Endothelial cell of umbilical vein (primary cell): ENCODE measurements around the gene NUDT13. TPM values are rescaled to one million over a fixed set of nuclear protein-coding genes. Genes with fewer than 3 reads are reported as not detected.

Experiments
- BruUV-seq: library from RNA; stranded (reverse); fragments of 400-500 nt; replicated peaks from 2 replicates; lab custom pipeline; 2021; lab: Mats Ljungman, UMichigan
- CTCF ChIA-PET: fragments of 300-600, 350-600 bp; sonication (Branson Sonifier 250); formaldehyde crosslinking; loops from one replicate; lab custom pipeline; 2021; ENCODE audit warnings: antibody characterized with exemption, inconsistent platforms; lab: Charles Lee
- POLR2A ChIA-PET: fragments of 300-600, 350-600 bp; sonication (Branson Sonifier 250); formaldehyde crosslinking; loops from one replicate; lab custom pipeline; 2021; ENCODE audit warnings: antibody characterized with exemption, inconsistent platforms; lab: Charles Lee
- DNase-seq: peaks from one replicate; pipeline ENCODE4 v3.0.0-alpha.2; 2011; ENCODE audit warnings: low read depth, low spot score
- FAIRE-seq: peaks from 2 replicates; lab custom pipeline; 2011; peaks lifted over from hg19 to GRCh38; lab: Jason Lieb, UNC
- H2AFZ ChIP-seq: 2 replicates; pipeline ENCODE4 v1.6.0; 2012; ENCODE audit warnings: low read depth, low read length, control low read depth, inconsistent platforms
- H3K27ac ChIP-seq: 2 replicates; pipeline ENCODE4 v1.5.1; 2011; ENCODE audit warnings: low read depth, mild to moderate bottlenecking, control low read depth, low read length, moderate library complexity; ENCODE audit not compliant: insufficient read depth
- H3K27me3 ChIP-seq, 2 experiments: 2 replicates each; pipeline versions ENCODE4 v1.6.0 to v1.6.1; 2011; ENCODE audit warnings: low read length in 2 of 2, mixed read lengths in 1 of 2; ENCODE audit not compliant: control insufficient read depth in 2 of 2, insufficient read depth in 2 of 2
- H3K36me3 ChIP-seq, 2 experiments: 2 replicates in 1 of 2; 3 replicates in 1 of 2; pipeline ENCODE4 v1.5.1; 2011; ENCODE audit warnings: low read length in 2 of 2, mild to moderate bottlenecking in 1 of 2, moderate library complexity in 1 of 2; ENCODE audit not compliant: control insufficient read depth in 2 of 2, insufficient read depth in 2 of 2; ENCODE audit errors: extremely low read depth in 1 of 2
- H3K4me1 ChIP-seq: 3 replicates; pipeline ENCODE4 v1.5.1; 2011; ENCODE audit warnings: mild to moderate bottlenecking, low read length; ENCODE audit not compliant: control insufficient read depth, insufficient read depth; ENCODE audit errors: extremely low read depth
- H3K4me2 ChIP-seq: 2 replicates; pipeline ENCODE4 v1.6.1; 2011; ENCODE audit warnings: low read length, control low read depth, mixed read lengths; ENCODE audit not compliant: insufficient read depth
- H3K4me3 ChIP-seq, 3 experiments: fragments of 200-600 bp in 1 of 3; sonication (generic), shearing (Covaris generic) in 1 of 3; replicated peaks in 1 of 3; 2 replicates each; pipeline ENCODE4 v1.5.1; 2011 to 2016; ENCODE audit warnings: control low read depth in 3 of 3, low read length in 3 of 3, mild to moderate bottlenecking in 2 of 3, inconsistent platforms in 1 of 3, low read depth in 1 of 3, moderate library complexity in 1 of 3; ENCODE audit not compliant: insufficient read depth in 1 of 3
- H3K79me2 ChIP-seq: 2 replicates; pipeline ENCODE4 v1.6.0; 2012; ENCODE audit warnings: low read length, inconsistent platforms; ENCODE audit not compliant: control insufficient read depth, insufficient read depth
- H3K9ac ChIP-seq: replicated peaks from 2 replicates; pipeline ENCODE3; 2011; ENCODE audit warnings: low read length, control low read depth; ENCODE audit not compliant: insufficient read depth; ENCODE audit errors: extremely low read depth
- H3K9me1 ChIP-seq: replicated peaks from 3 replicates; pipeline ENCODE4 v1.6.0; 2011; ENCODE audit warnings: mild to moderate bottlenecking, low read length; ENCODE audit not compliant: control insufficient read depth, insufficient read depth; ENCODE audit errors: extremely low read depth
- H3K9me3 ChIP-seq: replicated peaks from 2 replicates; pipeline ENCODE4 v1.5.1; 2012; ENCODE audit warnings: low read length, inconsistent platforms; ENCODE audit not compliant: control insufficient read depth, insufficient read depth
- H4K20me1 ChIP-seq: replicated peaks from 2 replicates; pipeline ENCODE3; 2011; ENCODE audit warnings: mild to moderate bottlenecking, low read length; ENCODE audit not compliant: control insufficient read depth, insufficient read depth; ENCODE audit errors: extremely low read depth
- EZH2 ChIP-seq: IDR thresholded peaks from 2 replicates; pipeline ENCODE4 v1.6.1; 2012; ENCODE audit warnings: borderline replicate concordance, low read depth, mild to moderate bottlenecking, moderate library complexity, low read length, inconsistent platforms; ENCODE audit not compliant: severe bottlenecking
- FOS ChIP-seq: IDR thresholded peaks from 2 replicates; pipeline ENCODE4 v1.6.1; 2011; ENCODE audit warnings: mild to moderate bottlenecking, low read length, moderate library complexity, borderline replicate concordance; ENCODE audit not compliant: insufficient read depth
- GATA2 ChIP-seq: IDR thresholded peaks from 2 replicates; pipeline ENCODE4 v1.7.0; 2011; ENCODE audit warnings: low read depth, mild to moderate bottlenecking, moderate library complexity, mixed read lengths, low read length; ENCODE audit not compliant: insufficient read length, insufficient read depth
- JUN ChIP-seq: IDR thresholded peaks from 2 replicates; pipeline ENCODE4 v1.6.1; 2011; ENCODE audit warnings: borderline replicate concordance, low read depth; ENCODE audit not compliant: insufficient read length, insufficient read depth
- MYC ChIP-seq: IDR thresholded peaks from one replicate; pipeline ENCODE4 v1.6.1; 2011; ENCODE audit warnings: mild to moderate bottlenecking, low read depth, low read length
- POLR2A ChIP-seq: IDR thresholded peaks from 2 replicates; pipeline ENCODE4 v1.6.1; 2012; ENCODE audit warnings: low read depth, mild to moderate bottlenecking, control low read depth, low read length
- POLR2AphosphoS5 ChIP-seq: IDR thresholded peaks from 2 replicates; pipeline ENCODE4 v1.6.1; 2012; ENCODE audit warnings: low read depth, mild to moderate bottlenecking, control low read depth, low read length, moderate library complexity; ENCODE audit not compliant: insufficient read depth
- dilution Hi-C: fragments of 300-500 bp; cut with MboI; formaldehyde crosslinking; loops from one replicate; pipeline ENCODE4 v1.15.0; 2019; ENCODE audit warnings: low sequenced_read_pairs; ENCODE audit not compliant: extremely low pct_ligation_motif_present
- intact Hi-C: fragments of 100-400 bp; cut with micrococcal nuclease; formaldehyde crosslinking; loops from one replicate; pipeline ENCODE4 v1.10.0; 2022
- polyA plus RNA-seq, 4 experiments: library from polyadenylated mRNA; depleted of rRNA in 3 of 4; stranded (reverse) in 3 of 4; unstranded in 1 of 4; fragments of >200 nt; gene quantifications; 2 replicates each; pipeline versions ENCODE4 v1.2.1 to v1.2.3, GENCODE V29; 2011 to 2012; ENCODE audit warnings: missing spikeins in 1 of 4
- total RNA-seq: library from RNA; stranded (reverse); gene quantifications from 2 replicates; pipeline ENCODE4 v1.2.3, GENCODE V29; 2021
- TF ChIP-seq, protein P1 (sequence below), 2 donors: IDR thresholded peaks; 1 replicate in 1 of 2; 2 replicates in 1 of 2; pipeline ENCODE4 v1.5.1; 2011; ENCODE audit warnings: low read length in 2 of 2, mild to moderate bottlenecking in 2 of 2, moderate library complexity in 2 of 2, control low read depth in 1 of 2, inconsistent platforms in 1 of 2, low read depth in 1 of 2; ENCODE audit not compliant: insufficient read depth in 1 of 2; ENCODE audit errors: extremely low read depth in 1 of 2

The NUDT13 gene
- total and polyA plus RNA-seq, 2 donors (not counting 3 experiments of a cell fraction or from before 2014, with no cell fraction given): 1.6 to 2.3 TPM

- Histone ChIP-seq H3K27ac (no peak overlapping the region), H3K4me1 (no peaks in the 10 kb centered on the region), H3K9me1 (no peaks in the 10 kb centered on the region), H3K9me3 (no peaks in the 10 kb centered on the region), H3K36me3 (peaks cover 4% of the 10 kb centered on the region in 2 experiments), H3K9ac (no peak overlapping the region), H3K27me3 (no peaks in the 10 kb centered on the region), H3K79me2 (peaks cover 55% of the 10 kb centered on the region), H3K4me2 (no peak overlapping the region), H4K20me1 (peaks cover 7% of the 10 kb centered on the region), H3K4me3 (no peak overlapping the region), H2AFZ (no peak overlapping the region)
- DNase-seq: no peak
- no TSS peak for BruUV-seq
- intact Hi-C loops (no loop called here), dilution Hi-C loops (no loop called here)
- TF ChIP-seq POLR2A (no peak), FOS (no peak), GATA2 (no peak), EZH2 (no peak), JUN (no peak), MYC (no peak), POLR2AphosphoS5 (no peak)
- TF ChIP-seq, protein P1, sequence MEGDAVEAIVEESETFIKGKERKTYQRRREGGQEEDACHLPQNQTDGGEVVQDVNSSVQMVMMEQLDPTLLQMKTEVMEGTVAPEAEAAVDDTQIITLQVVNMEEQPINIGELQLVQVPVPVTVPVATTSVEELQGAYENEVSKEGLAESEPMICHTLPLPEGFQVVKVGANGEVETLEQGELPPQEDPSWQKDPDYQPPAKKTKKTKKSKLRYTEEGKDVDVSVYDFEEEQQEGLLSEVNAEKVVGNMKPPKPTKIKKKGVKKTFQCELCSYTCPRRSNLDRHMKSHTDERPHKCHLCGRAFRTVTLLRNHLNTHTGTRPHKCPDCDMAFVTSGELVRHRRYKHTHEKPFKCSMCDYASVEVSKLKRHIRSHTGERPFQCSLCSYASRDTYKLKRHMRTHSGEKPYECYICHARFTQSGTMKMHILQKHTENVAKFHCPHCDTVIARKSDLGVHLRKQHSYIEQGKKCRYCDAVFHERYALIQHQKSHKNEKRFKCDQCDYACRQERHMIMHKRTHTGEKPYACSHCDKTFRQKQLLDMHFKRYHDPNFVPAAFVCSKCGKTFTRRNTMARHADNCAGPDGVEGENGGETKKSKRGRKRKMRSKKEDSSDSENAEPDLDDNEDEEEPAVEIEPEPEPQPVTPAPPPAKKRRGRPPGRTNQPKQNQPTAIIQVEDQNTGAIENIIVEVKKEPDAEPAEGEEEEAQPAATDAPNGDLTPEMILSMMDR (IDR thresholded peaks at IDR 0.05; ENCODE audit: extremely low read depth in 1 of 2, insufficient read depth in 1 of 2, low read depth in 1 of 2, low read length in 2 of 2): no peak
- CTCF ChIA-PET: interaction anchor here (1.1 kb wide), 2 partner anchors 10 to 797 kb away, joined by 3 read pairs; no protein-coding TSS in a partner anchor
- FAIRE-seq: no peak
- POLR2A ChIA-PET: no interaction called here
These were observed 51.4 kb downstream of the NUDT13 start for GRCh38 chr10:73161662-73162061.
